AG09309 (cell line): ENCODE data around the gene RALB.

Experiments
- DNase-seq: peaks from one replicate; pipeline ENCODE4 v3.0.0-alpha.2; 2010; ENCODE audit warnings: low read depth
- H3K4me3 ChIP-seq: 2 replicates; pipeline ENCODE4 v1.5.1; 2011; ENCODE audit warnings: mild to moderate bottlenecking, low read depth, low read length, moderate library complexity; ENCODE audit not compliant: control insufficient read depth
- CTCF ChIP-seq: IDR thresholded peaks from 2 replicates; pipeline ENCODE4 v1.5.1; 2011; ENCODE audit warnings: mild to moderate bottlenecking, low read depth, low read length, inconsistent platforms; ENCODE audit not compliant: insufficient read depth, control insufficient read depth; ENCODE audit errors: missing control alignments

RALB gene

GRCh38 chr2:120262761-120263428 lies 10.2 kb downstream of the RALB start:
- no peak for DNase-seq
- TF ChIP-seq CTCF, result no peak
- no peak overlapping the region for H3K4me3 ChIP-seq

- TF ChIP-seq CTCF, result no peak
- no peak overlapping the region for H3K4me3 ChIP-seq
Observed at GRCh38 chr2:120265006-120265405, 12.4 kb downstream of the RALB start.

GRCh38 chr2:120267348-120267747 lies 14.7 kb downstream of the RALB start:
- DNase-seq, result no peak
- no peak for TF ChIP-seq CTCF
- no peak overlapping the region for H3K4me3 ChIP-seq

More at GRCh38 chr2:120265006-120265405, 12.4 kb downstream of the RALB start:
- DNase-seq, result no peak

- no peak for TF ChIP-seq CTCF
- DNase-seq, result no peak
- no peak overlapping the region for H3K4me3 ChIP-seq
Observed at GRCh38 chr2:120269076-120269744, 16.6 kb downstream of the RALB start.

- no peak overlapping the region for H3K4me3 ChIP-seq
- TF ChIP-seq CTCF, result no peak
- no peak for DNase-seq
Observed at GRCh38 chr2:120269816-120270215, 17.2 kb downstream of the RALB start.

GRCh38 chr2:120271711-120272379 lies 19.2 kb downstream of the RALB start:
- H3K4me3 ChIP-seq, result no peak overlapping the region
- no peak for TF ChIP-seq CTCF
- DNase-seq, result no peak
